Renal cortex interstitium (tissue), 11 donors: ENCODE measurements around the gene BSG. TPM values are rescaled to one million over a fixed set of nuclear protein-coding genes. Genes with fewer than 3 reads are reported as not detected.
"Not testable (repeated sequence)": the region's sequence is repeated elsewhere in the genome, so short reads cannot be mapped to it uniquely, and the experiment has no call there.

Experiments used
- DNase-seq, 11 donors: peaks; one replicate each; pipeline ENCODE4 v3.0.0-alpha.2; 2013; ENCODE audit warnings: low read depth in 9 of 11, low spot score in 4 of 11; ENCODE audit errors: extremely low read depth in 1 of 11
- polyA plus RNA-seq, 3 donors: library from polyadenylated mRNA; unstranded; fragments of 120-200 nt; gene quantifications; one replicate each; pipeline ENCODE4 v1.2.1, GENCODE V29; 2013; ENCODE audit not compliant: insufficient read length in 3 of 3

BSG gene
- polyA plus RNA-seq, 3 donors: 359 to 541 (median 496) TPM

DNA sequence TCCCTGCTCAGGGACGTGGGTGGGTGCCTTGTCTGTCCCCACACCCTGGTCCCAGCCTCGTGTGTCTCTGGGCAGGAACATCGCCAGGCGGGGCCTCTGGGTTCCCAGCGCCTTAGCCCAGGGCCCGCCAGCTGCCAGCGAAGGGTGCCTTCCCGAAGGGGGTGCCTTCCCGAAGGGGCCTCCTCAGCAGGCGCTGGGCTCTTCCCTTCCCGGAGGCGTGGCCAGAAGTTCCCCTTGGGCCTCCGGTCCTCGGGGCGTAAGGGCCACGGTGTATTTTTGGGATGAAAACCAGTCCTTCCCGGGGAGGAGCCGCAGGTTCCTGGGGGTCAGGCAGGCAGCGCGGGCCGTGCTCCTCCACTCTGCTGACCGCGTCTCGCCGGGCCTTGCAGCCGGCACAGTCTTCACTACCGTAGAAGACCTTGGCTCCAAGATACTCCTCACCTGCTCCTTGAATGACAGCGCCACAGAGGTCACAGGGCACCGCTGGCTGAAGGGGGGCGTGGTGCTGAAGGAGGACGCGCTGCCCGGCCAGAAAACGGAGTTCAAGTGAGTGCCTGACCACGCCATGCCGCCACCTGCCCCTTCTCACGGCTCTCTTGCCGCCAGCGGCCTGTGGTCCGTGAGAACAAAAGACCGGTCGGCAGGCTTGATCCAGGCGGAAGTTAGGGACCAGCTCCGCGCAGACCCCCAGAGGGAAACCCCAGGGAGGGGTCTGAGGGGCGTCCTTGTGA lies 6.9 kb downstream of the BSG start:
- no peak for DNase-seq

DNA sequence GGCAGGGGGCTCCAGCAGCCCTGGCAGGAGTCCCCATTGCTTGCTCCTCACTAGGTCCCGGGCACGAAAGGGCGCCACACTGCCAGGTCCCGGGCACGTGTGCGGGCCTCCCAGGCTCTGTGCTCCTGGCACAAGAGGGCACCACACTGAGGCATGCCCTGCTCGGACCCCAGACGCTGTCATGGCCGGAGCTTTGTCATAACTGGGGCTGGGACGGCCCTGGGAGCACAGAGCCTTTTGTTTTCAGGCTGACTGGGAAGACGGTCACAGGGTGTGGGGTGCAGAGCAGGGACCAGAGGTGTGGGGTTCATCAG lies 7.4 kb downstream of the BSG start:
- no peak for DNase-seq

DNA sequence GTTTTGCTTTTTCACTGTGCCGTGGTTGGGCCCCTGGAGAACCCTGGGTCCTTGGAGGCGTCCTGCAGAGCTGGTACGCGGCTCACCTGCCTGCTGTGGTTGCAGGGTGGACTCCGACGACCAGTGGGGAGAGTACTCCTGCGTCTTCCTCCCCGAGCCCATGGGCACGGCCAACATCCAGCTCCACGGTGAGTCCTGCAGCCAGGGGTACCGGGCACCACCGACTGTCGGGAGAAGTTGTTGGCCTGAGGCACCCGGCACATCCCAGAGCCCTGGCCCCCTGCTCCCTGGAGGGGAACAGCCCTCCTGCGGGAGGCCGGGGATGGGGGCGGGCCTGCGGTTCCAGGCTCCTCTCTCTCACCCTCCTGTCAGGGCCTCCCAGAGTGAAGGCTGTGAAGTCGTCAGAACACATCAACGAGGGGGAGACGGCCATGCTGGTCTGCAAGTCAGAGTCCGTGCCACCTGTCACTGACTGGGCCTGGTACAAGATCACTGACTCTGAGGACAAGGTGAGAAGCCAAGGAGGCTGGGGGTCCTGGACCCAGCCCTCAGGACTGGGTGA lies 8.0 kb downstream of the BSG start:
- no peak for DNase-seq

DNA sequence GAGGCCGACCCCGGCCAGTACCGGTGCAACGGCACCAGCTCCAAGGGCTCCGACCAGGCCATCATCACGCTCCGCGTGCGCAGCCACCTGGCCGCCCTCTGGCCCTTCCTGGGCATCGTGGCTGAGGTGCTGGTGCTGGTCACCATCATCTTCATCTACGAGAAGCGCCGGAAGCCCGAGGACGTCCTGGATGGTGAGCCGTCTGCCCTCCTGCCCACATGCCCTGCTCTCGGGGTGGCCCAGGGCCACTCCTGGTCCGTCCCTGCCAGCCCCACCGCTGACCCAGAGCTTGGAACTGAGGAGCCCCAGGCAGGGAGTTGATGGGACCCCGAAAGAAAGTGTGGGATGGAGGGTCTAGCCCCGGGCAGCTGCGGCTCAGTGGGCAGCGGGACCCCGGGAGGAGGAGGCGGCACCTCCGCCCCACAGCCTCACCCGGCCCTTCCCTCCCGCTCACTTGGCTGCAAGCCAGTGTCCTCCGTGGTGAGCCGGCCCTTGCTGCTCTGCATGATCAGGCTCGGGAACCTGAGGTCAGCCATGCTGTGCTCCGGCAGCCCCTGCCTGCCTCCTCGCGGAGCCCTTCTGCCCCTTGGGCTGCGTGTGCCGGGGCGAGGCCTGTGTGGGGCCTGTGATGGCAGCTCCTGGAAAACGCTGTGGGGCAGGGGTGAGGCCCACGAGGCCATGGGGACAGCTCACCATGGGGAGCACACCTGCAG lies 9.2 kb downstream of the BSG start:
- no peak for DNase-seq

DNA sequence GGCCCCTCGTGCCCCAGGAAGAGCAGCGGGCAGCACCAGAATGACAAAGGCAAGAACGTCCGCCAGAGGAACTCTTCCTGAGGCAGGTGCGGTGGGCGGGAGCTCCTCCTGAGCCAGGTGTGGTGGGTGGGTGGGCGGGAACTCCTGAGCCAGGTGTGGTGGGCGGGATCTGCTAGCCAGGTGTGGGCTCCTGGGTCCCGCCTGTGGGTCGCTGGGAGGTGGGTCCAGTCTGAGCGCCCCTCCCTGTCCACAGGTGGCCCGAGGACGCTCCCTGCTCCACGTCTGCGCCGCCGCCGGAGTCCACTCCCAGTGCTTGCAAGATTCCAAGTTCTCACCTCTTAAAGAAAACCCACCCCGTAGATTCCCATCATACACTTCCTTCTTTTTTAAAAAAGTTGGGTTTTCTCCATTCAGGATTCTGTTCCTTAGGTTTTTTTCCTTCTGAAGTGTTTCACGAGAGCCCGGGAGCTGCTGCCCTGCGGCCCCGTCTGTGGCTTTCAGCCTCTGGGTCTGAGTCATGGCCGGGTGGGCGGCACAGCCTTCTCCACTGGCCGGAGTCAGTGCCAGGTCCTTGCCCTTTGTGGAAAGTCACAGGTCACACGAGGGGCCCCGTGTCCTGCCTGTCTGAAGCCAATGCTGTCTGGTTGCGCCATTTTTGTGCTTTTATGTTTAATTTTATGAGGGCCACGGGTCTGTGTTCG lies 10.3 kb downstream of the BSG start:
- no peak for DNase-seq

DNA sequence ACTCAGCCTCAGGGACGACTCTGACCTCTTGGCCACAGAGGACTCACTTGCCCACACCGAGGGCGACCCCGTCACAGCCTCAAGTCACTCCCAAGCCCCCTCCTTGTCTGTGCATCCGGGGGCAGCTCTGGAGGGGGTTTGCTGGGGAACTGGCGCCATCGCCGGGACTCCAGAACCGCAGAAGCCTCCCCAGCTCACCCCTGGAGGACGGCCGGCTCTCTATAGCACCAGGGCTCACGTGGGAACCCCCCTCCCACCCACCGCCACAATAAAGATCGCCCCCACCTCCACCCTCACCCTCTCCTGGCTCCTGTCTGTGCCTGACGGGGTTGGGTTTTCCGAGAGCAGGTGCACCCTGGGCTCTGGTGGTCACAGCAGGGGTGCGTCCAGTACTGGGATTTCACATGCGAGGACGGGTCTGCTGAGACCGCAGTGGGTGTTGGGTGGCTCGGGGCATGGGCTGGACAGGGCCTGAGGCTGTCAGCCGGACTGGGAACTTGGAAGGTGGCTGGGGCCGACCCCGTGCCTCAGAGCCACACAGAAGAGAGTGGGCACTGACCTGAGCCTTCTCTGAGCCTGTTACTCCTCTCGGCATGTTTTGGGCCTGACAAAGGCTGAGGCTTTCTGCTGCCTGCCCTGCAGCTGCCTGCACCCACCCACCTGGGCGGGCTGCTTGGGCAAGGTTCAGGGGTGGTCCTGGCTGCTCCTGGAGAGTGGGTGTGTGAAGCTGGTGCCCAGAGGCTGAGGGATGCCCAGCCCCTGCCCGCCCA lies 11.0 kb downstream of the BSG start:
- DNase-seq: no peak

DNA sequence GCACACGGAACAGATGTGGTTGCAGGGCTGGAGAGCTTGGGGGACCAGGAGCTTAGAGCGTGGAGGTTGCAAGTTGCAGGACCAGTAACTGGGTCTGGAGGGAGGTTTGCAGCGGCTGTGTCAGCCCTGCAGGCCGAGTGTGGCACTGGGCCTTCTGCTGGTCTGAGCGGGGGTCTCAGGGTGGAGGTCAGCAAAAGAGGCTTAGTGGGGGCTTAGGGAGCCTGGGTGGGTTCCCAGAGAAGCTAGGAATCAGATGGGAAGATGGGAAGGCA lies 11.5 kb downstream of the BSG start:
- DNase-seq: no peak

DNA sequence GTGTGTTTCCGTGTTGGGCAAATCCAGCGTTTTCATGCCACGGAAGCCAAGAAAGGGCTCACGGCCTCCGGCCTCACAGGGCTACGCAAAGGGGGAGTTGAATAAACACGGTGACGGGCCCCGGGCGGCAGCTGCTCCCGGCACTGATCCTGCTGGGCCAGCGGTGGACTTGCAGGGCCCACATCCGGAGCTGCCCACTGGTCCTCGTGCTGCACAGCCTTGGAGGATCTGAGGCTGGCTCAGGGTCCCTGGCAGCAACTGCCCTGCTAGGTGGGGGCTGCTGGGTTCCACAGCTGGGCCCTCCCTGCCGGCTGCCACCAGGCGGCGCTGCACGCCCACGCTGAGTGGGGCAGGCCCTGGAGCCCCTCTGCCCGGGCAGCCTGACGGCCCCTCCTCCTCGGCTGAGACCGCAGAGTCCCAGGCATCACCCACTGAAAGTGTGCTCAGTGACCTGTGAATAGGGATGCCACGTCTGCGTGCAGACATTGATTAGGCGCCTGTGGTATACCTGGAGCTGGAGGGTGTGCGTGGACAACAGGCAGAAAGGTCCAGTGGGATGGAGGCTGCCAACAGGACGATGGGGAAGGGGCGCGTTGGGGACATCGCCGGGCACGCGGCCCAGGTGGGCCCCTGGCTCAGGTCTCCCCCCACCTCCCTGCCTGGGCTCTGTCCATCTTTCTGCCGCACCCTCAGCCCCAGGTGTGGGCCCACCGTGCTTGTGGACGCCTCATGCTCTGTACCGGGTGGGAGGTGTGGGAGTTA lies 12.0 kb downstream of the BSG start:
- DNase-seq: peak in 3 of 11 donors; percentile 33 to 44 (median 44)

DNA sequence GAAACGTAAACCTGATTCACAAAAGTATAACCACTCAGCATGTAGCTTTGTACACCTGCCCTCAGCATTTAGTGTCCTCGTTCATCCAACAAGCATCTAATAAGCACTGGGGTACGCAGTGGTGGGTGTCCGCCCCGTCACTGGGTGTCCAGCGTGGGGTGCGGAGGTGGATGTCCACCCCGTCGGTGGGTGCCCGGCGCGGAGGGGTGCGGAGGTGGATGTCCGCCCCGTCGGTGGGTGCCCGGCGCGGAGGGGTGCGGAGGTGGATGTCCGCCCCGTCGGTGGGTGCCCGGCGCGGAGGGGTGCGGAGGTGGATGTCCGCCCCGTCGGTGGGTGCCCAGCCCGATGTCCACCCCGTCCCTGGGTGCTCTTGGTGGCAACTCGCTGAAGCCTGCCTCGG lies 12.8 kb downstream of the BSG start:
- not testable (repeated sequence) for DNase-seq

DNA sequence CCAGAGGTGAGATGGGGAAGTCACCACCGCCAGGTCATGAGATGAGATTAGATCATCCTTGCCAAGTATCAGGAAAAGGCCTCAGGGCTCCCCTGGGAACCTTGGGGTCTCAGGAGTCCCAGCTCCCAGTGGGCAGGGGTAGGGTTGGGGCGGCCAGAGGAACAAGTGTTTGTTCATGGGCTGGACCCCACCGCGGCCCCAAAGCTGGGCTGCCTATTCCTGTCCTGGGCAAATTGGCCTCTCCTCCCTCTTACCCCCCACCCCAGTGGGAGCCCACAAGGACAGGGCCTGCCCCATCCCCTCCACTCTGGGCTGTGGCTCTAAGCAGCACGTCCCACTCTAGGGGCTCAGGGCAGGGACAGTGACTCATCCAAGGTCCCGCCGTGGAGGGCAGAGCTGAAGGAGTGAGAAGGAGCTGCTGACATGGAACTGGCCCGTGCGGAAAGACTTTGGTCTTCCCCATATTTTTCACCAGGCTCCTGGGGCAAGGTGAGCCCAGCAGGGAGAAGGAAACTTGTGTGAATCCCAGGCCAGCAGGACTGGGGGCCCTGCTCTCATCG lies 13.2 kb downstream of the BSG start:
- DNase-seq: no peak

DNA sequence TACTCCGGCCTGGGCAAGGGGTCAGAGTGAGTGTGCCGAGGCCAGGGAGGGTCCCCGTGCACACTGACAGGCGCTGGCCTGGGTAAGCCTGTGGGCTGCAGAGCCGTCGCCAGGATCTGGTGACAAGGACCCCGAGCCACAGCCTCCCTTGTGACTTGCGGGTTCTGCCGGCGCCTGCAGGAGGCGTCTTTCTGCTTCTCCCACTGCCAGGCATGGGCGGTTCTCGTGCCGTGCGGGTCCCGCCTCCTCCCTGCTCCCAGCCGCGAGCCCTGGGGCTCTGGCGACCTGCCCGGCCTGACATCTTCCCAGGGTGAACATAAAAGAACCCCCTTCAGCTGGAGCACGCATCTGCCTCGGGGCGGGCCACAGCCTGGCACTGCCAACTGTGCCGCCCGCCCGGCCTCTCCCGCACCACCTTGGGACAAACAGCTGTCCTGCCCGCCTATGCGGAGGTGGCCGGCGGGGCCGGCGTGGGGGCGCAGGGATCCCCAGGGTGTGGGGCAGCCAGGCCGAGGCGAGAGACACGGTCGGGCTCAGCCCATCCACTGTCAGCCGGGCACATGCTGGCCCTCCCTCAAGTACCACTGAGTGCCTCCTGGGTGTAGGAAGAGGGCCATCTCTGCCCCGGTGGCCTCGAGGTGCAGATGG lies 15.8 kb downstream of the BSG start:
- DNase-seq: peak in 2 of 11 donors; percentile 50 to 51

DNA sequence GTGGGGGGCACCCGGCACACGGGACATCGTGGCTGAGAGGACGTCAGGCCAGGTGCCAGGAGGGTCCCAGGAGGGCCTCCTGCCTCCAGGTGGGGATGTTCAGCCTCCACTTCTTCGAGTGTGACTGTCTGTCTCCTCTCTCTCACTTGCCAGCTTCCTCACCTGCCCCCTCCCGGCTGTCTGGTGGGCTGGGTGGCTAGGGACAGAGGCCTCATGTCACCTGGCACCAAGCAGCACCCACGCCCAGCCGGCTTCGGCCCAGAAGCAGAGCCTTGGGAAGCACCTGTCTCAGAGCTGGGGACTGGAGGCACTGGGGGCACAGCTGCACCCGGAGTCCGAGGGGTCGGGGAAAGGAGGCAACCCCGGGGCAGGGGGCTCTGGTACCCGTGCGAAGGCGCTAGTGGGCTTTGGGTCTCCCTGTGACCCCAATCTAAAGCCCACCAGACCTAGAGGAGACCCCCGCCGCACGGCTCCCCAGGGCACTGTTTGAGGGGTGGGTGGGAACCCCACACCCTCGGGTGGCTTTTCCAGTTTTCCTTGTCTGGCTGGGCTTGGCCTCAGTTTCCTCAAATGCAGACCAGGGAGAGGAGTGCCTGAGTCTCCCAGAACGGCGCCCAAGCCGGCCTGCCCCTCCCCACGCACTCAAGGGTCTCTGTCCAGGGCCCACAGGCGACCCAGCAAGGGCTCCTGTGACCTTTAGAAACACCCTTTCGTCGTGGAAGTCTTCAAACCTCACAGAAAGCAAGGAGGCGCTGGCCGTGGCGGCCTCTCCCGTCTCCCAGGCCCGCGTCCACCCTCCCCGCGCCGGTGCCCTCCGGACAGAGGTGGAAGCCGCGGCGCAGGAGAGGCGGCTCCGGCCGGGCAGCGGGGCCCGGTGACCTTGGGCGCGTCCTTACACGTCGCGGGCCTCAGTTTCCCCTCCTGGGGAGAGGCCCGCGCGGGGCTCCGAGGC lies 16.6 kb downstream of the BSG start:
- no peak for DNase-seq

DNA sequence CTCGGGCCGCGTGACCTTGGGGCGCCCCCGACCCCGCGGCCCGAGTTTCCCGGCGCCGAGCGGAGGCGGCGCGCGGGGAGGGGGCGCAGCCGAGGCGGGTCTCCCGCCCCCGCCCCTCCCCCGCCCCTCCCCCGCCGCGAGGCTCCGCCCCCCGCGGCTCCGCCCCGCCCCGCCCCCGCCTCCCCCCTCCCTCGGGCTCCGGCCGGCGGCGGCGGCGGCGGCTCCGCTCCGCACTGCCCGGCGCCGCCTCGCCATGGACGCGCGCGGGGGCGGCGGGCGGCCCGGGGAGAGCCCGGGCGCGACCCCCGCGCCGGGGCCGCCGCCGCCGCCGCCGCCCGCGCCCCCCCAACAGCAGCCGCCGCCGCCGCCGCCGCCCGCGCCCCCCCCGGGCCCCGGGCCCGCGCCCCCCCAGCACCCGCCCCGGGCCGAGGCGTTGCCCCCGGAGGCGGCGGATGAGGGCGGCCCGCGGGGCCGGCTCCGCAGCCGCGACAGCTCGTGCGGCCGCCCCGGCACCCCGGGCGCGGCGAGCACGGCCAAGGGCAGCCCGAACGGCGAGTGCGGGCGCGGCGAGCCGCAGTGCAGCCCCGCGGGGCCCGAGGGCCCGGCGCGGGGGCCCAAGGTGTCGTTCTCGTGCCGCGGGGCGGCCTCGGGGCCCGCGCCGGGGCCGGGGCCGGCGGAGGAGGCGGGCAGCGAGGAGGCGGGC lies 17.4 kb downstream of the BSG start, which contains the start of gene HCN2:
TSS of gene HCN2 (plus strand) at position 189 of the 703 bp plus-strand sequence. CDS start at position 254, 65 bp downstream.
- DNase-seq: no peak

DNA sequence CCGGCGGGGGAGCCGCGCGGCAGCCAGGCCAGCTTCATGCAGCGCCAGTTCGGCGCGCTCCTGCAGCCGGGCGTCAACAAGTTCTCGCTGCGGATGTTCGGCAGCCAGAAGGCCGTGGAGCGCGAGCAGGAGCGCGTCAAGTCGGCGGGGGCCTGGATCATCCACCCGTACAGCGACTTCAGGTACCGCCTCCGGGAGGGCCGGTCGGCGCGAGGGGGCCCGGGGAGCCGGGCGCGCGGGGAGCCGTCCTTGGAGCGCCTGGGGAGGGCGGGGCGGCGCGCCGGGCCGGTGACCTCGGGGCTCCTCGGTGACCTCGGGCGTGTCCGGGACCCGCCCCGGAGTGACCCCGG lies 18.0 kb downstream of the BSG start:
- DNase-seq: no peak

DNA sequence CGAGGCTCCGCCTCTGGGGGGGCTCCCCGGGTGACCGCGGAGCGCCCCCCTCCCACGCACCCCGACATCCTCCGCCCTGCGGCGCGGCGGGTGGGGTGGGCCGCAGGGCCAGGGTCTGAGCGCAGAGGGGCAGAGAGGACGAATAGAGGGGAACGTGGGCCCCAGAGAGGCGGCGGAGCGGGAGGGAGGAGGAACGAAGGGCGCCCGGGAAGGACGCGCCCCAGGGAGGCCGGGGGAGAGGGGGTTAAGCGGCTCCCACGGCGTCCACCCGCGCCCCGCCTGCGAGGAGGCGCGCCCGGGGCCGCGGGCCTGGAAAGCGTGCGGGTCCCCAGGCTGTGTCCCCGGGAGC lies 18.3 kb downstream of the BSG start:
- no peak for DNase-seq

DNA sequence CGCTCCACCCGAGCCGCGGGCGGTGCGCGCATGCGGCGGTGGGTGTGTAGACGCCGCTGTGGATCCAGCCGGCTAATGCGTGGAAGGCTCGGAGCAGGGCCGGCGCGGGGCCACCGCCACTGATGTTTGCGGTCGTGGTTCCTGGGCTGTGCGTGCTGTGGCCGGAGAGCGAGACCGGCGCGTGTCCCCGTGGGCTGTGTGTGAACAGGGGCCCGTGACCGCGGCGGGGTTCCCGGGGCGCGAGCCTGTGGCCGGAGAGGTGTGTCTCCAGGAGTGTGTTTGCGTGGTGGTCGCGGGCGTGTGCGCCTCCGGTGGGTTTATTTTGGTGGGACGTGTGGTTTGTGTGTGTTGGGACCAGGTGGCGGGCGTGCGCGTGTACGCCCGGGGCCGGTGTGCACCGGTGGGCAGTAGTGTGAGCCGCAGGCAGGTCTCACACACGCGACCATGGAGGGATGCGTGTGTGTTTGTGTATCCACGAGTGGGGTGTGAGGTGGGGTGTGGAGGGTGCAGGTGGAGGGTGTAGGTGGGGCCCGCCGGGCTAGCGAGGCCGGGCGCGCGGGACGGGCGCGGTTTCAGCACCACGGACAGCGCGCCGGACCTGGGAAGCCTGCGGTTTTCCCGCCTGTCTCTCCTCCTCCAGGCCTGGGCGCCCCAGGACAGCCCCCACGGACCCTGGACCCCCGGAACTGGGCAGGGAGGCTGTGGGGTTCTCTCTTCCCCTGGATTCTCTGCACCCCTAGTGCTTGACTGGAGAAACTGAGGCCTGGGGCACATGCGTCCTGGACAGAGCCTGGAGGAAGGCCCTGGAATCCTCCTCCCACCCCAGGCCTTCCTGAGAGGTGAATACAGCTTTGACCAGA lies 18.9 kb downstream of the BSG start:
- DNase-seq: no peak
